Measurements from ENCODE around the gene RFC4.

The RFC4 gene

GRCh38 chr3:186806089-186807055 is at the start of gene RFC4:
Gene RFC4, minus strand, starts transcription at chr3:186806482. Its CDS starts 1,769 bp downstream, at chr3:186804713.
- H3K4me2 ChIP-seq (ENCODE audit: insufficient read depth, low read length): peak within 1 kb of the TSS; percentile 80
- DNase-seq (peak; percentile 86), ATAC-seq (ENCODE audit: insufficient read depth, low read depth) (peak; percentile 83)
- peaks cover 35% of the 10 kb centered on the region for H3K36me3 ChIP-seq (ENCODE audit: insufficient read depth, low read length)
- peak within 1 kb of the TSS; percentile 91 for H3K9ac ChIP-seq (ENCODE audit: low read depth, low read length)
- peak within 1 kb of the TSS; percentile 99 for H2AFZ ChIP-seq (ENCODE audit: low read depth, low read length)
- no peaks in the 10 kb centered on the region for H3K27me3 ChIP-seq (ENCODE audit: insufficient read depth, low read length, poor library complexity)
- H3K9me3 ChIP-seq (ENCODE audit: insufficient read depth, low read length, severe bottlenecking): no peaks in the 10 kb centered on the region
- peaks cover 5% of the 10 kb centered on the region; the same call in 1 of the 2 replicates for H4K20me1 ChIP-seq (ENCODE audit: insufficient read depth, low read length)
- TF ChIP-seq EZH2 (IDR thresholded peaks at IDR 0.05; ENCODE audit: borderline replicate concordance, low read depth, low read length, severe bottlenecking): no peak
- TF ChIP-seq CTCF (IDR thresholded peaks at IDR 0.05; ENCODE audit: borderline replicate concordance, extremely low read depth, low read length, poor library complexity, severe bottlenecking): no peak
- peak within 1 kb of the TSS; percentile 82 to 88 for H3K4me3 ChIP-seq (ENCODE audit: low read depth in 1 of 2, low read length in 2 of 2)
- peaks cover 45% of the 10 kb centered on the region for H3K4me1 ChIP-seq (ENCODE audit: insufficient read depth, low read length)
- H3K79me2 ChIP-seq (ENCODE audit: insufficient read depth, low read length): peaks cover 55% of the 10 kb centered on the region
- H3K27ac ChIP-seq (ENCODE audit: low read length): peak within 1 kb of the TSS; percentile 98

DNA sequence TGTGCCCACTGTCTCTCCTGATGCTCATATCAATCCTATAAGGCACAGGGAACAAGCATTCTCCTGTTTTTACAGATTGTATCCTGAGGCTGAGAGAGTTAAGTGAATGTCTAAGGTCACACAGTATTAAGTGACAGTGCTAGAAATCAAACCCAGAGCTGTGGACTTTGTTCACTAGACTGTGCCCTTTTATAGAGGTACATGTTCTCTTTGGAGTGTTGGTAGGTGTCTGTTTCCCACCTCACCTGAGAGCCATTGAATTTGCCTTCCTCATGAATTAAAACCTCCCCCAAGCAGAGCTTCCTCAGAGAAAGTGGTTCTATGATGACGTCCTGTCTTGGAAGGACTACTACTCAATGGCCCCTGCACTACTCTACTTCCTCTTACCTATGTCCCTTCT is 48.7 kb upstream of the RFC4 start:
- no peak overlapping the region for H3K9ac ChIP-seq (ENCODE audit: low read depth, low read length)
- H3K79me2 ChIP-seq (ENCODE audit: insufficient read depth, low read length): no peaks in the 10 kb centered on the region
- H3K27ac ChIP-seq (ENCODE audit: low read length): no peak overlapping the region
- H2AFZ ChIP-seq (ENCODE audit: low read depth, low read length): no peak overlapping the region
- no peaks in the 10 kb centered on the region for H3K36me3 ChIP-seq (ENCODE audit: insufficient read depth, low read length)
- no peak overlapping the region for H3K4me2 ChIP-seq (ENCODE audit: insufficient read depth, low read length)
- no peak overlapping the region for H3K4me3 ChIP-seq (ENCODE audit: low read depth in 1 of 2, low read length in 2 of 2)
- no peak for DNase-seq
- TF ChIP-seq EZH2 (IDR thresholded peaks at IDR 0.05; ENCODE audit: borderline replicate concordance, low read depth, low read length, severe bottlenecking) (no peak), CTCF (IDR thresholded peaks at IDR 0.05; ENCODE audit: borderline replicate concordance, extremely low read depth, low read length, poor library complexity, severe bottlenecking) (no peak)
- no peak for ATAC-seq (ENCODE audit: insufficient read depth, low read depth)
- H4K20me1 ChIP-seq (ENCODE audit: insufficient read depth, low read length): no peaks in the 10 kb centered on the region
- no peaks in the 10 kb centered on the region for H3K27me3 ChIP-seq (ENCODE audit: insufficient read depth, low read length, poor library complexity)
- no peaks in the 10 kb centered on the region for H3K9me3 ChIP-seq (ENCODE audit: insufficient read depth, low read length, severe bottlenecking)
- H3K4me1 ChIP-seq (ENCODE audit: insufficient read depth, low read length): no peaks in the 10 kb centered on the region

- TF ChIP-seq EZH2 (IDR thresholded peaks at IDR 0.05; ENCODE audit: borderline replicate concordance, low read depth, low read length, severe bottlenecking) (no peak), CTCF (IDR thresholded peaks at IDR 0.05; ENCODE audit: borderline replicate concordance, extremely low read depth, low read length, poor library complexity, severe bottlenecking) (no peak)
These were observed 47.9 kb upstream of the RFC4 start for GRCh38 chr3:186854146-186854545.

More at GRCh38 chr3:186854146-186854545, 47.9 kb upstream of the RFC4 start:
- no peak for DNase-seq
- H3K4me1 ChIP-seq (ENCODE audit: insufficient read depth, low read length): no peaks in the 10 kb centered on the region
- no peaks in the 10 kb centered on the region for H3K79me2 ChIP-seq (ENCODE audit: insufficient read depth, low read length)
- no peak overlapping the region for H3K4me3 ChIP-seq (ENCODE audit: low read depth in 1 of 2, low read length in 2 of 2)
- H3K27ac ChIP-seq (ENCODE audit: low read length): no peak overlapping the region
- no peaks in the 10 kb centered on the region for H3K36me3 ChIP-seq (ENCODE audit: insufficient read depth, low read length)
- H2AFZ ChIP-seq (ENCODE audit: low read depth, low read length): no peak overlapping the region
- no peaks in the 10 kb centered on the region for H3K9me3 ChIP-seq (ENCODE audit: insufficient read depth, low read length, severe bottlenecking)
- no peaks in the 10 kb centered on the region for H3K27me3 ChIP-seq (ENCODE audit: insufficient read depth, low read length, poor library complexity)
- H3K9ac ChIP-seq (ENCODE audit: low read depth, low read length): no peak overlapping the region
- no peak for ATAC-seq (ENCODE audit: insufficient read depth, low read depth)
- H3K4me2 ChIP-seq (ENCODE audit: insufficient read depth, low read length): no peak overlapping the region
- no peaks in the 10 kb centered on the region for H4K20me1 ChIP-seq (ENCODE audit: insufficient read depth, low read length)

Measured in DND-41 (cell line).